Transverse colon (tissue), 4 donors: ENCODE data around the gene BRS3.
"Not testable (repeated sequence)": the region's sequence is repeated elsewhere in the genome, so short reads cannot be mapped to it uniquely, and the experiment has no call there.

Experiments used
- POLR2AphosphoS5 ChIP-seq, 3 donors: sonication (generic); formaldehyde crosslinking; IDR thresholded peaks; one replicate each; pipeline ENCODE4 v1.6.1; 2016; ENCODE audit warnings: antibody characterized with exemption in 3 of 3
- TF ChIP-seq, protein P1 (sequence below), 5 experiments: fragments of 200-600 bp in 3 of 5; fragments of 450-650 bp in 2 of 5; sonication (generic) in 3 of 5; IDR thresholded peaks; 1 replicate in 2 of 5; 2 replicates in 3 of 5; pipeline ENCODE4 v1.5.1; 2016 to 2017; ENCODE audit warnings: antibody characterized with exemption in 5 of 5, inconsistent platforms in 3 of 5, mild to moderate bottlenecking in 2 of 5, moderate library complexity in 1 of 5

DNA sequence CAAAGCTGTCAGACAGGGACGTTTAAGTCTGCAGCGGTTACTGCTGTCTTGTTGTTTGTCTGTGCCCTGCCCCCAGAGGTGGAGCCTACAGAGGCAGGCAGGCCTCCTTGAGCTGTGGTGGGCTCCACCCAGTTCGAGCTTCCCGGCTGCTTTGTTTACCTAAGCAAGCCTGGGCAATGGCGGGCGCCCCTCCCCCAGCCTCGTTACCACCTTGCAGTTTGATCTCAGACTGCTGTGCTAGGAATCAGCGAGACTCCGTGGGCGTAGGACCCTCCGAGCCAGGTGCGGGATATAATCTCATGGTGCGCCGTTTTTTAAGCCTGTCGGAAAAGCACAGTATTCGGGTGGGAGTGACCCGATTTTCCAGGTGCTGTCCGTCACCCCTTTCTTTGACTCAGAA is 42.1 kb upstream of the BRS3 start:
- TF ChIP-seq POLR2AphosphoS5 (IDR thresholded peaks at IDR 0.05), result not testable (repeated sequence)
- TF ChIP-seq, protein P1, sequence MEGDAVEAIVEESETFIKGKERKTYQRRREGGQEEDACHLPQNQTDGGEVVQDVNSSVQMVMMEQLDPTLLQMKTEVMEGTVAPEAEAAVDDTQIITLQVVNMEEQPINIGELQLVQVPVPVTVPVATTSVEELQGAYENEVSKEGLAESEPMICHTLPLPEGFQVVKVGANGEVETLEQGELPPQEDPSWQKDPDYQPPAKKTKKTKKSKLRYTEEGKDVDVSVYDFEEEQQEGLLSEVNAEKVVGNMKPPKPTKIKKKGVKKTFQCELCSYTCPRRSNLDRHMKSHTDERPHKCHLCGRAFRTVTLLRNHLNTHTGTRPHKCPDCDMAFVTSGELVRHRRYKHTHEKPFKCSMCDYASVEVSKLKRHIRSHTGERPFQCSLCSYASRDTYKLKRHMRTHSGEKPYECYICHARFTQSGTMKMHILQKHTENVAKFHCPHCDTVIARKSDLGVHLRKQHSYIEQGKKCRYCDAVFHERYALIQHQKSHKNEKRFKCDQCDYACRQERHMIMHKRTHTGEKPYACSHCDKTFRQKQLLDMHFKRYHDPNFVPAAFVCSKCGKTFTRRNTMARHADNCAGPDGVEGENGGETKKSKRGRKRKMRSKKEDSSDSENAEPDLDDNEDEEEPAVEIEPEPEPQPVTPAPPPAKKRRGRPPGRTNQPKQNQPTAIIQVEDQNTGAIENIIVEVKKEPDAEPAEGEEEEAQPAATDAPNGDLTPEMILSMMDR (IDR thresholded peaks at IDR 0.05), result not testable (repeated sequence)
